GM18517 (cell line): ENCODE results near the gene ARHGAP6.
"Not testable (repeated sequence)": the region's sequence is repeated elsewhere in the genome, so short reads cannot be mapped to it uniquely, and the experiment has no call there.

Experiments used
- ATAC-seq: cut with Tn5 transposase; IDR thresholded peaks from one replicate; pipeline ENCODE4 v1.9.1; 2021; ENCODE audit warnings: mild to moderate bottlenecking, moderate library complexity; ENCODE audit not compliant: unreplicated experiment

Gene ARHGAP6

GRCh38 chrX:11367609-11368430, 297.9 kb downstream of the ARHGAP6 start:
- no peak for ATAC-seq

GRCh38 chrX:11366998-11367595, 298.6 kb downstream of the ARHGAP6 start:
- no peak for ATAC-seq

DNA sequence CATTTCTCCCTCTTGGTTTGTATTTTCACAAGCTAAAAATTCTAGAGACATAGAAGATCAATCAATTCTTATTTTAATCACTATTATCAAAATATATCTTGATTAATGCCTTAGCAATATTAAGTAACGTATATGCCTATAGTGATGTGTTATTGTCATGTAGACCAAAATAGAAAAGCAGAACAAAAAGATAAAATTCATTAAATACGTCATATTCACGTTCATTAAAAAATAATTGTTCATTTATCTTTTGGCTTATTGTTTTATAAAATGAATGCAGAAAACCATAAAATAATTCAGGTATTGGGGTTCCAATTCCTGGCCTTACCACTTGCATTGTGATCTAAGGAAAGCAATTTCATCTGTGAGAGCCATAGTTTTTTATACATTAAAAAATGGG, 300.3 kb downstream of the ARHGAP6 start:
- no peak for ATAC-seq

DNA sequence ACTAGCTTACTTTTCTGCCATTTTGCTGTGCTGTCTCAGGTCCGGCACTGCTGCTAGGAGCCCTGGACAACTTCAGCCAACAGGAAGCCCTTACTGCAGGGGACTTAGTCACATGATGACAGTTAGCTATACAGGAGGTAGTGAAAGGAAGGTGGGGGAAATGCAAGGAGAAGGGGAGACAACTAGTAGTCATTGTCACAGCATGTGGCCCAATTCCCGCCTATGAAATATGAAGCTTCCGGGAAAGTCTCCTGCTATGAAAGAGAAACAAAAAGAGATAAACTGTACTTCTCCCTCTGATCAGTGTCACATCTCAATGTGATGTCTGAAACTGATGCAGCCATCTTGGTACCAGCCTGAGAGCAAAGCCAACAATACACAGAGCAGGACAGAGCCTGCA, 300.9 kb downstream of the ARHGAP6 start:
- ATAC-seq, result no peak

GRCh38 chrX:11363825-11364224, 301.9 kb downstream of the ARHGAP6 start:
- ATAC-seq, result not testable (repeated sequence)

- peak; percentile 96 for ATAC-seq
Measured at GRCh38 chrX:11363069-11363594, 302.6 kb downstream of the ARHGAP6 start.

- not testable (repeated sequence) for ATAC-seq
Measured at GRCh38 chrX:11361666-11362065, 304.1 kb downstream of the ARHGAP6 start.

DNA sequence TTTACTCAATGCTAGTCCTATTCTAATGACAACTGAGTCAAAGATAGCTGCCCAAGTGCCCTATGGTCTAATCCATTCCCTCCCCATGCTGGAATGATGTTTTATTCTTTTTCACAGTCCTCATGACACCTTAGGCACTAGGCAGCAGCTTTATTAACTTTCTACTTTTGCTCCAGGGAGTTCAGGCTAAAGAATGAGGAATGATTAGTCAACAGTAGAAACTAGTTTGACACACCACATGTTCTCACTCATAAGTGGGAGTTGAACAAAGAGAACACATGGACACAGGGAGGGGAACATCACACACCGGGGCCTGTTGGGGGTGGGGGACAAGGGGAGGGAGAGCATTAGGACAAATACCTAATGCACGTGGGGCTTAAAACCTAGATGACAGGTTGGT, 309.8 kb downstream of the ARHGAP6 start:
- ATAC-seq, result not testable (repeated sequence)

DNA sequence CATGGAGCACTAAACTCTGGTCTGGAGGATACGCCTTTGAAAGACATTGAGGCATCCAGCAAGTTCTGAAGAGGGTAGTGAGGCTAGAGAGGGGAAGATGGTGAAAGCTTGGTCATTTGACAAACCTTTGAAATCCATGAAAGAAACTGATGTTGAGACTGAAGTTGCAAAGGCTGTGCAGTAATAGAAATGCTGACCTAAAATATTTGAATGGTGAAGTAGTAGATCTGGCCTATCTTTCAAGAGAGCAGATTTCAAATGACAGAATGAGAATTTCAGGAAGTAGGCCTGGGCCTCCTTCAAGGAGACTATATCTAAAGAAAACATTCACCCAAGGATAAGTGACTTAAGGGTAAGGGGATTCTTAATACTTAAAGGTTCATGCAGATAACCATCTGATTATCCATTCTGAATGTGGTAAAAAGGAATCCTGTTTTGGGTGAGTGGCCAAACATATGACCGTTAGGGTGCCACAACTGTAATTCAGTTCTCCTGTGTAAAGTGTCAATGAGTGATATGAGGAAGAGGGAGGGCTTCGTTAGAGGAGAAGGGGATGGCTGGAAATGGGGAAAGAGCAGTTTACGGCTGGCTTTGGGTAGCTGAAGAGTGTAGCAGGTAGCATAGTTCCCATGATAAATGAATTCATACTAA, 310.3 kb downstream of the ARHGAP6 start:
- no peak for ATAC-seq

- ATAC-seq, result no peak
Measured at GRCh38 chrX:11352296-11352741, 313.4 kb downstream of the ARHGAP6 start.

GRCh38 chrX:11351375-11352295, 314.1 kb downstream of the ARHGAP6 start:
- ATAC-seq, result no peak

GRCh38 chrX:11349661-11350337, 315.9 kb downstream of the ARHGAP6 start:
- no peak for ATAC-seq

DNA sequence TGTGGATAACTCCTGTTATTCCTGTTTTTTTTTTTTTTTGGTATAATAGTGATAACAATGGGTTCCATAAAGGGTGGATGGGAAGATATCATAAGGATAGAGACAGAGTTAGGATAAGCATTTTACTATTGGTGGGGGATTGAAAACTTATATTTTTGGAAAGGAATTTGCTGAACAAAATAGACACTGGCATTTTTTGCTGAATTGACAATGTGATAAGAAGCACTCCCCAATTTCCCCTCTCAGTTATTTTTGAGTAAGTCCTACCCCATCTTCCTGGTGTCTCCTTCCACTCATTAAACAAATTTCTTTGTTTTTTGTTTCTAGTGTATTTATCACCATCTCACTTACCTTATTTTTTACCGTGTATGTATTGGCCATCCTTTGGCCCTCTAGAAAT, 316.7 kb downstream of the ARHGAP6 start:
- ATAC-seq, result no peak

GRCh38 chrX:11347300-11347699, 318.4 kb downstream of the ARHGAP6 start:
- ATAC-seq, result no peak

- no peak for ATAC-seq
Measured at GRCh38 chrX:11346121-11346682, 319.5 kb downstream of the ARHGAP6 start.

DNA sequence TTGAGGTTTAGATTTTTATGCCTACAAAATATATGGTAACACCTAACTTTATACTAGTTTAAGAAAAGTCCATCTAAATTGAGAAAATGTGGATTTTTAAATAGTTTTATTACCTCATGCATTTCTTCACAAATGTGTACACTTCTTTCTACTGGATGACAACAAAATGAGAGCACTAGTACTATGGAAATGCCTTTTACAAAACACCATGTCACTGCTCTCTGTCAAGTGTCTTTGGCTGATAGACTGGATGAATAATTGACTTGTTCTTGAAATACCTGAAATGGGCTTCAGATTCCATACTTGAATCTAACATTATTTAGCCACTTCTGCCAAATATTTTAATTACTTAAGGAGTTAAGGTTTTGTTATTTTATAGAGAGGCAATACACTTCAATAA, 323.0 kb downstream of the ARHGAP6 start:
- ATAC-seq, result no peak

DNA sequence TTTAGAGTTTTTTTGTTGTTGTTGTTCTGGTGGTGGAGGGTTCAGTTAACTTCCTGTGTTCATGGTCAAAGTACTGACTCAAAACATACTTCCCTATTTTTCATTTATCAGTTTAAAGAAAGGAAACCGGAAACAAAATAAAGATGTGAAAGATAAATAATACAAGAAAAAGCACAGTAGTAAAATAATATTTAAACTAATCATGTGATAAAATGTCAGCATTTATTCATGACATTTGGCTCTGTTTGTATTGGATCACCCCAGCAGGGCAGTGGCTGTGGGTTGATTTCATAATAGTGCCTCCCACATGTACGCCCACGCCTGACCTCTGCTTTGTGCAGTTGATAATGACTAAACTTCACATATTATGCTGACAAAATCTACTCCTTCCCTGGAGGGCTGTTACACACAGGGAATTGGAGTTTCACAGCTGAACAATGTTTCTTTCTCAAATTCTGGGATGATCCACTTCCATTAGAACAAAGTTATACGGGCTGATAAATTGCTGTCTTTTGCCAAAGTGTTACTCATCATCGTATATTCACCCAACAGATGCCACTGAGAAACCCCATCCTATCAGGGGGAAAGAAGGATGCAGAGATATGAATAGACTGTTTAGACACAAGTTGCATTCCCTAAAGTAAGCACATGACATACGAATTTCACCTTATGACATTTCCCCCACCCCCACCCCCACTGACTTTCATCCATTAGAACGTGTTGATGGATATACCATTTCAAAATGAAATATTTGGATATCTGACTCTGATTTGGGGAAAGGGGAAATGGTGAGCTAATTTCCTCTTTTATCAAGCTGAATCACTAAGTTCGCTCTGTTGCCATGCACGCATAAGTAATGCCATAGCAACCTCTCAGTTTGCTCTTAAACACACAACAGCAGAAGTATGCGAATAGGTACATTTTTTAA, 324.2 kb downstream of the ARHGAP6 start:
- ATAC-seq, result peak; percentile 84

DNA sequence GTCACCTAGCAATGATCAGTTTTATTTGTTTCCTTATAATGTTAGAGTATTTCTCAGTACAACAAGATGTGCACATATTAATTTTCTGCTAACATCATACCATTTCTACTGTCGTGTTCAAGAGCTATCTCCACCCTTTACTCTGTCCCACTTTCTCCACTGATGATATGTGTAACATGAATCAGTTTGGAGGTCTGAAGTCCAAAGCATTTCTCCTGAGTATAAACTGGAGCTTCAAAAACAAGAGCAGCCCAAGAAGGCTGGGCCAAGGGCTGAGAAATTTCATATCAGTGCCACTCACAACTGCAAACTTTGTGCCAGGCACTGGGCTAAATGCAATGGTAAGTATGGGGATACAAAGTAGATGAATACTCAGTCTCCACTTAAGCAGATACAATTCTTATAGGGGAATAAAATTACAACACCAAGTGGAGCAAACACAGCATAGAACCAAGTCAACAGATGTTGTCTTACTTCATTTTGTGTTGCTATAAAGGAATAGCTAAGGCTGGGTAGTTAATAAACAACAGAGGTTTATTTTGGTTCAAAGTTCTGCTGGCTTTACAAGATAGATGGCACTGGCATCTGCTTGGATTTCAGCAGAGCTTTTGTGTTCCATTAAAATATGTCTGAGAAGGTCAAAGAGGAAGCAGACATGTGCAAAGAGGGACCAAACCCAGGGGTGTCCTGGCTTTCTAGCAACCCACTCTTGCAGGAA, 328.3 kb downstream of the ARHGAP6 start:
- no peak for ATAC-seq
